Common myeloid progenitor, CD34-positive (primary cell): ENCODE measurements around the gene TCF3.

ENCODE experiments used
- CTCF ChIA-PET: fragments of 350-600 bp; sonication (Branson Sonifier 250); formaldehyde crosslinking; loops from one replicate; lab custom pipeline; 2021; ENCODE audit warnings: antibody characterized with exemption; lab: Charles Lee
- POLR2A ChIA-PET: fragments of 350-600 bp; sonication (Branson Sonifier 250); formaldehyde crosslinking; loops from one replicate; lab custom pipeline; 2021; ENCODE audit warnings: antibody characterized with exemption; lab: Charles Lee
- DNase-seq, 3 donors: peaks; one replicate each; pipeline versions ENCODE4 v3.0.0 to v3.0.0-alpha.2; 2013
- H3K27ac ChIP-seq, 2 experiments: 1 replicate in 1 of 2; 2 replicates in 1 of 2; pipeline ENCODE4 v1.7.0; 2013; ENCODE audit warnings: inconsistent platforms in 2 of 2, low read length in 2 of 2, mild to moderate bottlenecking in 2 of 2, low read depth in 1 of 2, moderate library complexity in 1 of 2; ENCODE audit not compliant: severe bottlenecking in 2 of 2, insufficient read depth in 1 of 2, poor library complexity in 1 of 2
- H3K27me3 ChIP-seq, 5 experiments: replicated peaks in 2 of 5; 1 replicate in 3 of 5; 2 replicates in 2 of 5; pipeline versions ENCODE4 v1.6.1 to v1.7.0; 2013; ENCODE audit warnings: low read length in 4 of 5, mild to moderate bottlenecking in 2 of 5, moderate library complexity in 2 of 5, inconsistent platforms in 1 of 5; ENCODE audit not compliant: insufficient read depth in 5 of 5, control insufficient read depth in 4 of 5
- H3K36me3 ChIP-seq, 4 experiments: 1 replicate in 2 of 4; 2 replicates in 2 of 4; pipeline versions ENCODE4 v1.6.1 to v1.7.0; 2013; ENCODE audit warnings: low read length in 3 of 4, control low read depth in 1 of 4, mild to moderate bottlenecking in 1 of 4; ENCODE audit not compliant: control insufficient read depth in 4 of 4, insufficient read depth in 4 of 4
- H3K4me1 ChIP-seq, 4 experiments: 1 replicate in 3 of 4; 2 replicates in 1 of 4; pipeline versions ENCODE4 v1.6.1 to v1.7.1; 2013; ENCODE audit warnings: low read length in 3 of 4, mild to moderate bottlenecking in 3 of 4, control low read depth in 1 of 4, inconsistent platforms in 1 of 4, moderate library complexity in 1 of 4; ENCODE audit not compliant: control insufficient read depth in 4 of 4, insufficient read depth in 4 of 4; ENCODE audit errors: control extremely low read depth in 1 of 4
- H3K4me3 ChIP-seq, 7 experiments: 1 replicate in 4 of 7; 2 replicates in 3 of 7; pipeline versions ENCODE4 v1.5.1 to v1.7.0; 2013; ENCODE audit warnings: mild to moderate bottlenecking in 7 of 7, low read length in 6 of 7, moderate library complexity in 6 of 7, inconsistent platforms in 2 of 7, low read depth in 2 of 7, control low read depth in 1 of 7; ENCODE audit not compliant: insufficient read depth in 4 of 7, control insufficient read depth in 1 of 7; ENCODE audit errors: extremely low read depth in 1 of 7
- H3K9me3 ChIP-seq, 5 experiments: 1 replicate in 4 of 5; 2 replicates in 1 of 5; pipeline versions ENCODE4 v1.6.1 to v1.7.1; 2013; ENCODE audit warnings: low read length in 4 of 5, mild to moderate bottlenecking in 2 of 5, inconsistent platforms in 1 of 5, low read depth in 1 of 5, moderate library complexity in 1 of 5; ENCODE audit not compliant: control insufficient read depth in 4 of 5, insufficient read depth in 2 of 5; ENCODE audit errors: control extremely low read depth in 1 of 5
- WGBS: methylation state at CpG from one replicate; pipeline ENCODE4 v1.1.5; 2013; ENCODE audit not compliant: insufficient coverage; 5-methylcytosine and 5-hydroxymethylcytosine counted together

Gene TCF3

DNA sequence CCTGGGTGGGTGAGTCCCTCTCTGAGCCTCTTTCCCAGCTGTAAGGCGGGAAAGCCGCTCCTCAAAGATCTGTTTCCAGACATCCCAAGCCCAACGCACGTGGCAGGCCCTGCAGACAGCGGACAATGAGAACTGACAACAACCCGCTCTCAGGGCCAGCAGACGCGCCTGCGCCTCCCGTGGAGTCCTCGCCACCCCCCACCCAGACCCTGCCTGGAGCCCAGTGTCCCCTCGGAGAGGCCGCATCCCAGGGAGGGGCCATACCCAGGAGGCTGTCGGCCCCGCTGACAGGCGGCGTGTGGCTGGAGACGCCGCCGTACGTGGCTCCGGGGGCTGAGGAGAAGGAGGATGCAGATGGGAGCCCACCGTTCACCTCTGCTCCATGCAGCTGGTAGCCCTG lies 30.8 kb downstream of the TCF3 start:
- peaks cover 9 to 82% (median 50%) of the 10 kb centered on the region in 4 experiments for H3K36me3 ChIP-seq
- peaks cover 0 to 3% (median 0%) of the 10 kb centered on the region in 4 experiments for H3K4me1 ChIP-seq
- H3K27ac ChIP-seq: no peak overlapping the region
- H3K4me3 ChIP-seq: no peak overlapping the region
- no peaks in the 10 kb centered on the region for H3K9me3 ChIP-seq
- no peaks in the 10 kb centered on the region for H3K27me3 ChIP-seq
- ChIA-PET CTCF (no interaction called here), POLR2A (interaction anchor here (0.6 kb wide), 1 partner anchor 45 kb away, joined by 3 read pairs; no protein-coding TSS in a partner anchor)
- 99% methylated on average over 14 of the region's 23 CpGs for WGBS
- DNase-seq: no peak

DNA sequence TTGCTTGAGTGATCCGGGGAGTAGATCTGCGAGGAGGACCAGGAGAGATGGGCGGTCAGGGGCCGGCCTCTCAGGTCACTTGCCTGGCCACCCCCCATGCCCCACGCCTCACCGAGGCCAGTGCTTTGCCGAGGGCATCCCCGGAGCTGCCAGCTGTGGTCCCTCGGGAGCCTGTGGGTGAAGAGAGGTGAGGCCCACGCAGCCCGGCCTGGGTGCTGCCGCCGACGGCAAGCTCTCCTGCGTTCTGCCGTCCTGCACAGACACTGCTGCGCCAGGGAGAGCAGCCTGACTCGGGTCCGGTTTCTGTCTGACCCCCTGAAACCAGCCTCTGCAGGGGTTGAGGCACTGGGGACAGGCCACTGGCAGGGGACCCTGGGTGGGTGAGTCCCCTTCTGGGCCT lies 31.4 kb downstream of the TCF3 start:
- peaks cover 9 to 85% (median 52%) of the 10 kb centered on the region in 4 experiments for H3K36me3 ChIP-seq
- no peak overlapping the region for H3K27ac ChIP-seq
- 98% methylated on average over 19 of the region's 19 CpGs for WGBS
- DNase-seq: no peak
- ChIA-PET CTCF (no interaction called here), POLR2A (interaction anchor here (0.6 kb wide), 1 partner anchor 46 kb away, joined by 3 read pairs; no protein-coding TSS in a partner anchor)
- H3K4me1 ChIP-seq: peaks cover 0 to 3% (median 0%) of the 10 kb centered on the region in 4 experiments
- H3K27me3 ChIP-seq: no peaks in the 10 kb centered on the region
- no peak overlapping the region for H3K4me3 ChIP-seq
- no peaks in the 10 kb centered on the region for H3K9me3 ChIP-seq

DNA sequence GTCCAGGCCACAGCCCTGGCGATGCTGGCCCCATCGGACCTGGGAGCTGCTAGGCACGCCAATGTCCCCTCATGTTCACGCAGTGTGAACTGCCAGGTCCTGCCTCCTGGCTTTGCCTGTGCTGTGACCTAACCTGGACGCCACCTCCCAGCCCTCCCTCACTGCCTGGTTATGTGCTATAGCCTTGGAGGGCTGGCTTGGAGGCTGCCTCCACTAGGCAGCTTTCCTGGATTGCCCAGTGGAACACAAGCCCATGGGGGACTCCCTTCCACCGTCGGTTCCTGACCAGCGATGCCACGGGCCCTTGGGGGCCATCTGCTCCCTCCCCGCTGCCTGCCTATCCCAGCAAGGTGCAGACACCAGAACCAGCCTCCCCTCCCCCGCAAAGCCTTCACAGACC lies 31.9 kb downstream of the TCF3 start:
- peaks cover 0 to 3% (median 0%) of the 10 kb centered on the region in 4 experiments for H3K4me1 ChIP-seq
- DNase-seq: no peak
- no peaks in the 10 kb centered on the region for H3K9me3 ChIP-seq
- peaks cover 9 to 86% (median 56%) of the 10 kb centered on the region in 4 experiments for H3K36me3 ChIP-seq
- H3K27me3 ChIP-seq: no peaks in the 10 kb centered on the region
- H3K27ac ChIP-seq: no peak overlapping the region
- POLR2A ChIA-PET: no interaction called here
- CTCF ChIA-PET: no interaction called here
- WGBS: 95% methylated on average over 8 of the region's 11 CpGs
- H3K4me3 ChIP-seq: no peak overlapping the region

DNA sequence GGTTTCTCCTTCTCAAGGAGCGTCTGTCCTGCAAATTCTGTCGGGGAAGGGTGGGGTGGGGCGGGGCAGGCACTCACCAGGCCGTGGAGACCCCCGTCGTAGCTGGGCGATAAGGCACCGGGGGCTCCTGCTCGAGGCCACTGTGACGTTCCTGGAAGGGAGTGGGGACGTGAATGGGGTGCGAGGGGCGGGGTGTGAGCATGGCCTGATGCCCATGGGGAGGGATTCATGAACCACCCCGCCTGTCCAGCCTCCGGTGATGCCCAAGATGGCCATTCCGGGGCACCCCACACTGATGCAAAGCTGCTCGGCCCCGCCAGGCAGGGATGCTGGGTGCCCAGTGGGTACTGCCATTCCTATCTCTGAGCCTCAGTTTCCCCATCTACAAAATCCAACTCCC lies 32.7 kb downstream of the TCF3 start:
- 97% methylated on average over 6 of the region's 18 CpGs for WGBS
- H3K27ac ChIP-seq: no peak overlapping the region
- H3K4me3 ChIP-seq: no peak overlapping the region
- H3K27me3 ChIP-seq: no peaks in the 10 kb centered on the region
- CTCF ChIA-PET: no interaction called here
- POLR2A ChIA-PET: no interaction called here
- no peak for DNase-seq
- no peaks in the 10 kb centered on the region for H3K9me3 ChIP-seq
- H3K36me3 ChIP-seq: peaks cover 5 to 87% (median 56%) of the 10 kb centered on the region in 4 experiments
- H3K4me1 ChIP-seq: peaks cover 0 to 2% (median 0%) of the 10 kb centered on the region in 4 experiments

DNA sequence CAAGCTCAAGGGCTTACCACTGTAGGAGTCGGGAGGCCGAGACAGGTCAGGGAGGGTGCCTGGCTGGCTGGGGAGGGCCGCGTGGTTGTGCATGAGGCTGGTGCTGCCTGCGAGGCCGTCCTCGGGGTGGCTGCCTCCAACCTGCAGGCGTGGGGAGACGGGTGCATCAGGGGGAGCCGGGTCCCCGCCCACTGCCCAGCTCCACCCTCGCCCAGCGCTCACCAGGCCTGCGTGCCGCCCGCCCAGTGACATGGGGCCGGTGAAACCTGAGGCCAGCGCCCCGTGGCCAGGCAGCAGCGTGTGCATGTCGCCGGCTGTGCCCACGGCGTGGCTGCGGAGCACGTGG lies 33.3 kb downstream of the TCF3 start:
- POLR2A ChIA-PET: no interaction called here

DNA sequence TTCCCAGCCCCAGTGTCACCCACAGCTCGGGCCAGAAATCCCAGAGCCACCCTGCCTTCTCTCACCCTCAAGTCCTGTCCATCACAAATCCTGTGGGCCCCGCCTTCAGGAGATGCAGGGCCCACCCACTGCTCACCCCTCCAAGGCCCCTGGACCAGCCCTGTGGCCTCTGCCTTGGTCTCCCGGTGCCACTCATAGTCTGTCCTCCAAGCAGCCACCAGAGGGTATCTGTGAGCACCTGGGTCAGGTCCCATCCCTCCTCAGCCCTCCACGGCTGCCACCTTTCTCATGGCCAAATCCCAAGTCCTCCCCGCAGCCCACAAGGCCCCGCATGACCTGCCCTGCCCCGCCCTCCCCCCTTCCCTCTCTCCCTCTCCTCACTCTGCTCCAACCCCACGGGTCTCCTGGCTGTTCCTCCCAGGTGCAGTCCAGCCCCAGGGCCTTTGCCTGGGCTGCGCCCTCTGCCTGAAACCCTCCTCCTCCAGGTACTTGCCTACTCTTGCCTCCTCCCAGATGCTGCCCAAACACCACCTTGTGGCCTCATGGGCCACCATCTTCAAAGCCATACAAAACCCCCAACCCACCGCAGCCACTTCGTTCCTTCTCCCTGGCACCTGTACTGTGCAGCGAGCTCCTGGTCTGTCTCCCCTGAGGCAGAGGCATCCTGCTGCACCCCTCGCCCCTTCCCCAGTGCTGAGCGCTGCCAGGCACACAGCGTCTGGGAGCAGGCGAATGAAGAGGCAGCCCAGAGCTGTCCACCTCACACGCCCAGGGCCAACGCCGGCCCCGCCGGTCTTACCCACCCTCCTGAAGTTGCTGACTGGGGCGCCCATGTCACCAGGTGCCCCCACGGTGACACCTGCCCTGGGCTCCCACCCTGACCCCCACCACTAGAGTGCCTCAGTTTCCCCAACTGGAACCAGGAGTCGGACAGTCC lies 34.0 kb downstream of the TCF3 start:
- Histone ChIP-seq H3K4me1 (no peaks in the 10 kb centered on the region), H3K27me3 (no peaks in the 10 kb centered on the region), H3K36me3 (peaks cover 5 to 92% (median 64%) of the 10 kb centered on the region in 4 experiments), H3K9me3 (no peaks in the 10 kb centered on the region), H3K27ac (no peak overlapping the region), H3K4me3 (no peak overlapping the region)
- ChIA-PET POLR2A (interaction anchor here (0.6 kb wide), 1 partner anchor 176 kb away, joined by 3 read pairs; no protein-coding TSS in a partner anchor), CTCF (interaction anchor here (1.0 to 2.0 kb wide), 5 partner anchors 9 to 32 kb away, joined by 3 to 11 read pairs (median 4); partner anchors contain the start of gene UQCR11)
- peak; percentile 11 to 35 (median 20) for DNase-seq
- WGBS: 93% methylated on average over 20 of the region's 24 CpGs

More for the DNA sequence above, 33.3 kb downstream of the TCF3 start:
- DNase-seq: no peak
- WGBS: 96% methylated on average over 26 of the region's 26 CpGs
- Histone ChIP-seq H3K27ac (no peak overlapping the region), H3K27me3 (no peaks in the 10 kb centered on the region), H3K4me1 (no peaks in the 10 kb centered on the region), H3K9me3 (no peaks in the 10 kb centered on the region), H3K36me3 (peaks cover 5 to 89% (median 60%) of the 10 kb centered on the region in 4 experiments), H3K4me3 (no peak overlapping the region)
- CTCF ChIA-PET: interaction anchor here (1.1 to 2.0 kb wide), 3 partner anchors 9 to 32 kb away, joined by 3 to 5 read pairs (median 4); no protein-coding TSS in a partner anchor

DNA sequence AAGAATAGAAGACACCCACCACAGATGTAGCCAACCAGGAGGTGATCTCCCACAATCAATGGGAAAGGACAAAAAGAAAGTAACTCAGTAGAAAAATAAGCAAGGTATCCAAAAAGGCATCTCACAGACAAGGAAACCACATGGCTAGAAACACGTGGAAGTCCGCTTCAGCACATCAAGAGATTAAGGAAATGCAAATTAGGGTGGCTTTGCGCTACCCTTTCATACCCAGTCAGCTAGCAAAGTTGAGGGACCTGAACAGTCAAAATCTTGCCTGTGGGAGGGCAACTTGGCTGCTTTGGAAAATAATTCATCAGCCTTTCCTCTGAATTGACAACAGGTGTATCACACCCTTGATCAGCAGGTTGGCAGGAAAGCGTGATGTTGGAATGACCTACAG lies 35.5 kb downstream of the TCF3 start:
- Histone ChIP-seq H3K4me1 (no peaks in the 10 kb centered on the region), H3K27ac (no peak overlapping the region), H3K4me3 (no peak overlapping the region), H3K27me3 (no peaks in the 10 kb centered on the region), H3K36me3 (peaks cover 5 to 94% (median 66%) of the 10 kb centered on the region in 4 experiments), H3K9me3 (no peaks in the 10 kb centered on the region)
- CTCF ChIA-PET: interaction anchor here (0.9 to 1.8 kb wide), 2 partner anchors 10 to 209 kb away, joined by 3 to 11 read pairs; partner anchors contain the start of gene UQCR11
- 80% methylated on average over 4 of the region's 4 CpGs for WGBS
- DNase-seq: no peak
- POLR2A ChIA-PET: no interaction called here
